GM12892 (cell line): ENCODE data around the gene TJP1.

Experiments used
- POLR2A ChIP-seq: IDR thresholded peaks from 2 replicates; pipeline ENCODE4 v1.6.1; 2011; ENCODE audit warnings: low read depth, low read length, control low read depth
- POLR2AphosphoS5 ChIP-seq: IDR thresholded peaks from 2 replicates; pipeline ENCODE4 v1.6.1; 2011; ENCODE audit warnings: low read depth, low read length, control low read depth
- TAF1 ChIP-seq: IDR thresholded peaks from 2 replicates; pipeline ENCODE4 v1.6.1; 2011; ENCODE audit warnings: low read depth, mild to moderate bottlenecking, control low read depth, low read length, borderline replicate concordance

DNA sequence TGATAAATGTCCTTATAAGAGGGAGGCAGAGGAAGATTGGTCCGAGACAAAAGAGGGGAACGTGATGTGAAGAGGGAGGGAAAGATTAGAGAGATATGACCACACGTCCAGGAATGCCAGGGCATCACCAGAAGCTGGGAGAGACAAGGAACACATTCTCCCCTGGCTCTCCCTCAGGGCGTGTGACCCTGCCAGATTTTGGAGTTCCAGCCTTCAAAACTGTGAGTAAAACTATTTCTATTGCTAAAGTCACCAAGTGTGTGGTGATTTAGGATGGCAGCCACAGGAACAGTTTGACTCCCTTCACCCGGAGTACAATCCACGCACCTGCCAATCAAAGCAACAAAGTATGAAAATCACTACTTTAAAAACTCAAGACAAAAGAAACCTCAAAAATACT lies 32.1 kb upstream of the TJP1 start:
- TF ChIP-seq POLR2AphosphoS5 (no peak), POLR2A (no peak), TAF1 (no peak)
